ENCODE results near the gene HTR1D. TPM values are rescaled to one million over a fixed set of nuclear protein-coding genes. Genes with fewer than 3 reads are reported as not detected.
A peak's percentile ranks its signal among the peaks of the same experiment; 100 is the strongest.

HTR1D gene
- polyA plus RNA-seq, 1 donor from 2014 or later, result not detected

GRCh38 chr1:23168445-23169194 lies 48.7 kb downstream of the HTR1D start, which contains the start of gene LUZP1:
Gene LUZP1, minus strand, starts transcription at chr1:23168856.
- Histone ChIP-seq H3K36me3 (ENCODE audit: insufficient read depth, low read length) (no peaks in the 10 kb centered on the region), H2AFZ (ENCODE audit: low read depth, low read length) (peak within 1 kb of the TSS; percentile 59), H3K27me3 (ENCODE audit: insufficient read depth, low read depth, low read length) (no peaks in the 10 kb centered on the region), H3K9ac (ENCODE audit: low read length) (peak within 1 kb of the TSS; percentile 75), H3F3A (ENCODE audit: insufficient read depth, low read length, poor library complexity, severe bottlenecking) (peaks cover 8% of the 10 kb centered on the region), H3K4me3 (ENCODE audit: low read length) (peak within 1 kb of the TSS; percentile 94), H3K9me3 (ENCODE audit: low read length) (no peaks in the 10 kb centered on the region), H3K79me2 (replicated peaks; ENCODE audit: insufficient read depth, low read length) (peaks cover 32% of the 10 kb centered on the region), H3K9me2 (ENCODE audit: insufficient read depth, low read length) (no peaks in the 10 kb centered on the region), H4K20me1 (ENCODE audit: insufficient read depth) (no peaks in the 10 kb centered on the region), H3K4me2 (ENCODE audit: low read length) (no peak within 1 kb of the TSS), H3K27ac (ENCODE audit: low read length) (peak within 1 kb of the TSS; percentile 75)
- peak; percentile 29 for TF ChIP-seq SMC3 (conservative IDR thresholded peaks at IDR 0.05; ENCODE audit: poor library complexity)
- peak; percentile 26 for TF ChIP-seq CTCF (IDR thresholded peaks at IDR 0.05; ENCODE audit: poor library complexity, severe bottlenecking)
- TF ChIP-seq REST (IDR thresholded peaks at IDR 0.05; ENCODE audit: borderline replicate concordance), result peak; percentile 67
- no peak for TF ChIP-seq RAD21 (conservative IDR thresholded peaks at IDR 0.05)
- TF ChIP-seq EP300 (conservative IDR thresholded peaks at IDR 0.05; ENCODE audit: poor library complexity, severe bottlenecking), result peak; percentile 37
- peak; percentile 90 for TF ChIP-seq POLR2AphosphoS5 (IDR thresholded peaks at IDR 0.05)
- peak; percentile 91 for TF ChIP-seq TAF1 (IDR thresholded peaks at IDR 0.05; ENCODE audit: low read depth)
- no peak for TF ChIP-seq EZH2 (IDR thresholded peaks at IDR 0.05; ENCODE audit: borderline replicate concordance, insufficient read depth, low read length, poor library complexity, severe bottlenecking)
- TF ChIP-seq MXI1 (conservative IDR thresholded peaks at IDR 0.05; ENCODE audit: poor library complexity, severe bottlenecking), result peak; percentile 88

GRCh38 chr1:23168079-23168444 lies 49.2 kb downstream of the HTR1D start:
- Histone ChIP-seq H2AFZ (ENCODE audit: low read depth, low read length) (no peak overlapping the region), H4K20me1 (ENCODE audit: insufficient read depth) (no peaks in the 10 kb centered on the region), H3K27ac (ENCODE audit: low read length) (peak overlapping the region; percentile 71), H3K36me3 (ENCODE audit: insufficient read depth, low read length) (no peaks in the 10 kb centered on the region), H3K27me3 (ENCODE audit: insufficient read depth, low read depth, low read length) (no peaks in the 10 kb centered on the region), H3K9me2 (ENCODE audit: insufficient read depth, low read length) (no peaks in the 10 kb centered on the region), H3K4me3 (ENCODE audit: low read length) (peak overlapping the region; percentile 94), H3K4me2 (ENCODE audit: low read length) (no peak overlapping the region), H3K9me3 (ENCODE audit: low read length) (no peaks in the 10 kb centered on the region), H3F3A (ENCODE audit: insufficient read depth, low read length, poor library complexity, severe bottlenecking) (peaks cover 8% of the 10 kb centered on the region), H3K9ac (ENCODE audit: low read length) (peak overlapping the region; percentile 75), H3K79me2 (replicated peaks; ENCODE audit: insufficient read depth, low read length) (peaks cover 37% of the 10 kb centered on the region)
- TF ChIP-seq RAD21 (conservative IDR thresholded peaks at IDR 0.05) (no peak), REST (IDR thresholded peaks at IDR 0.05; ENCODE audit: borderline replicate concordance) (no peak), EP300 (conservative IDR thresholded peaks at IDR 0.05; ENCODE audit: poor library complexity, severe bottlenecking) (no peak), SMC3 (conservative IDR thresholded peaks at IDR 0.05; ENCODE audit: poor library complexity) (no peak), CTCF (IDR thresholded peaks at IDR 0.05; ENCODE audit: poor library complexity, severe bottlenecking) (no peak), EZH2 (IDR thresholded peaks at IDR 0.05; ENCODE audit: borderline replicate concordance, insufficient read depth, low read length, poor library complexity, severe bottlenecking) (no peak), MXI1 (conservative IDR thresholded peaks at IDR 0.05; ENCODE audit: poor library complexity, severe bottlenecking) (no peak), POLR2AphosphoS5 (IDR thresholded peaks at IDR 0.05) (no peak), TAF1 (IDR thresholded peaks at IDR 0.05; ENCODE audit: low read depth) (no peak)
